Sigmoid colon (tissue), 7 donors: ENCODE results near the gene CEP70. TPM values are rescaled to one million over a fixed set of nuclear protein-coding genes. Genes with fewer than 3 reads are reported as not detected.
A peak's percentile ranks its signal among the peaks of the same experiment; 100 is the strongest.
"Not testable (repeated sequence)": the region's sequence is repeated elsewhere in the genome, so short reads cannot be mapped to it uniquely, and the experiment has no call there.

Experiments used
- DNase-seq: peaks from one replicate; pipeline ENCODE4 v3.0.0-alpha.2; 2019
- H3K27ac ChIP-seq, 4 donors: fragments of 200-600 bp; sonication (generic); one replicate each; pipeline ENCODE4 v1.5.1; 2016 to 2019; ENCODE audit warnings: mild to moderate bottlenecking in 1 of 4
- H3K27me3 ChIP-seq, 3 donors: fragments of 200-600 bp; sonication (generic); one replicate each; pipeline ENCODE4 v1.5.1; 2019; ENCODE audit warnings: mild to moderate bottlenecking in 1 of 3
- H3K36me3 ChIP-seq, 4 donors: fragments of 200-600 bp; sonication (generic); one replicate each; pipeline ENCODE4 v1.5.1; 2016 to 2019
- H3K4me1 ChIP-seq, 4 donors: fragments of 200-600 bp; sonication (generic); one replicate each; pipeline ENCODE4 v1.5.1; 2017 to 2019
- H3K4me3 ChIP-seq, 4 donors: fragments of 200-600 bp; sonication (generic); one replicate each; pipeline ENCODE4 v1.5.1; 2017 to 2019; ENCODE audit warnings: mild to moderate bottlenecking in 2 of 4, moderate library complexity in 1 of 4
- H3K9me3 ChIP-seq, 4 donors: fragments of 200-600 bp in 3 of 4; sonication (generic) in 3 of 4; one replicate each; pipeline versions ENCODE4 v1.5.1 to v1.6.1; 2013 to 2019
- EP300 ChIP-seq, 4 donors: sonication (generic); formaldehyde crosslinking; IDR thresholded peaks; one replicate each; pipeline ENCODE4 v1.6.1; 2017; ENCODE audit warnings: antibody characterized with exemption in 4 of 4
- POLR2A ChIP-seq, 2 donors: fragments of 450-650 bp; IDR thresholded peaks; one replicate each; pipeline ENCODE4 v1.6.1; 2016; ENCODE audit warnings: antibody characterized with exemption in 2 of 2, mild to moderate bottlenecking in 2 of 2, moderate library complexity in 2 of 2
- POLR2AphosphoS5 ChIP-seq, 4 donors: sonication (generic); formaldehyde crosslinking; IDR thresholded peaks; one replicate each; pipeline ENCODE4 v1.6.1; 2017; ENCODE audit warnings: antibody characterized with exemption in 4 of 4
- WGBS, 2 donors: extraction: QIAGEN DNeasy Blood & Tissue Kit; methylation state at CpG; one replicate each; pipeline ENCODE4 v1.1.7; 2013; 5-methylcytosine and 5-hydroxymethylcytosine counted together
- intact Hi-C: fragments of 100-400 bp; cut with DNase I; formaldehyde crosslinking; loops from one replicate; pipeline ENCODE4 v1.15.1; 2023
- polyA plus RNA-seq, 3 donors: library from polyadenylated mRNA; stranded (reverse); fragments of 200-250 nt; gene quantifications; one replicate each; pipeline ENCODE4 v1.2.3, GENCODE V29; 2013
- total RNA-seq, 4 donors: library from RNA; depleted of rRNA; stranded (reverse); fragments of >200 nt; gene quantifications; one replicate each; pipeline ENCODE4 v1.1.0, GENCODE V29; 2016
- TF ChIP-seq, protein P1 (sequence below), 4 experiments: fragments of 450-650 bp in 3 of 4; fragments of 200-600 bp in 1 of 4; IDR thresholded peaks; one replicate each; pipeline ENCODE4 v1.5.1; 2016 to 2019; ENCODE audit warnings: antibody characterized with exemption in 4 of 4, mild to moderate bottlenecking in 3 of 4, moderate library complexity in 2 of 4
- donor health status: healthy with polysubstance abuse.
- donor health status: Bipolar disorder and iron deficiency.
- donor health status: healthy.

CEP70 gene
- total and polyA plus RNA-seq, 7 donors, result 12.0 to 77.2 (median 42.6) TPM

DNA sequence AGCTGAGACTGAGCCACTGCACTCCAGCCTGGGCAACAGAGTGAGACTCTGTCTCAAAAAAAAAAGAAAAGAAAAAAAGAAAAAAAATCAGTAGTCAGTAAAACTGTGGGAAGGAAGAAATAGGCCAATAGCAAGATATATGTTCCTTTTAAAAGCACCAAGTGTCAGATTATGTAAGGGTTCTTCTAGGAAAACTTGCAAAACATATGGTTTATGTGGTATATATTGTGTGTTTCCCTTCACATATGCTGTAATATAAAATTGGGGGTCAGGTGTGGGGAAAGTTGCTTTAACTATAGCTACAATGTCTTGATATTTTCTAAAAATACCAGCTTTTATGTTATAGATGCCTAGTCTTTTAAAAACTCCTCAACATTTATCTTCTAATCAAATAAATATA, 95.1 kb downstream of the CEP70 start:
- peaks cover 0 to 15% (median 0%) of the 10 kb centered on the region in 4 donors for H3K36me3 ChIP-seq
- H3K4me1 ChIP-seq, result peaks cover 0 to 12% (median 9%) of the 10 kb centered on the region in 4 donors
- intact Hi-C loops, result no loop called here
- TF ChIP-seq POLR2AphosphoS5 (IDR thresholded peaks at IDR 0.05), result no peak
- no peak for TF ChIP-seq POLR2A (IDR thresholded peaks at IDR 0.05)
- TF ChIP-seq, protein P1, sequence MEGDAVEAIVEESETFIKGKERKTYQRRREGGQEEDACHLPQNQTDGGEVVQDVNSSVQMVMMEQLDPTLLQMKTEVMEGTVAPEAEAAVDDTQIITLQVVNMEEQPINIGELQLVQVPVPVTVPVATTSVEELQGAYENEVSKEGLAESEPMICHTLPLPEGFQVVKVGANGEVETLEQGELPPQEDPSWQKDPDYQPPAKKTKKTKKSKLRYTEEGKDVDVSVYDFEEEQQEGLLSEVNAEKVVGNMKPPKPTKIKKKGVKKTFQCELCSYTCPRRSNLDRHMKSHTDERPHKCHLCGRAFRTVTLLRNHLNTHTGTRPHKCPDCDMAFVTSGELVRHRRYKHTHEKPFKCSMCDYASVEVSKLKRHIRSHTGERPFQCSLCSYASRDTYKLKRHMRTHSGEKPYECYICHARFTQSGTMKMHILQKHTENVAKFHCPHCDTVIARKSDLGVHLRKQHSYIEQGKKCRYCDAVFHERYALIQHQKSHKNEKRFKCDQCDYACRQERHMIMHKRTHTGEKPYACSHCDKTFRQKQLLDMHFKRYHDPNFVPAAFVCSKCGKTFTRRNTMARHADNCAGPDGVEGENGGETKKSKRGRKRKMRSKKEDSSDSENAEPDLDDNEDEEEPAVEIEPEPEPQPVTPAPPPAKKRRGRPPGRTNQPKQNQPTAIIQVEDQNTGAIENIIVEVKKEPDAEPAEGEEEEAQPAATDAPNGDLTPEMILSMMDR (IDR thresholded peaks at IDR 0.05), result no peak
- no peak overlapping the region for H3K4me3 ChIP-seq
- H3K27ac ChIP-seq, result no peak overlapping the region
- H3K27me3 ChIP-seq, result no peaks in the 10 kb centered on the region
- DNase-seq, result no peak
- H3K9me3 ChIP-seq, result no peaks in the 10 kb centered on the region

DNA sequence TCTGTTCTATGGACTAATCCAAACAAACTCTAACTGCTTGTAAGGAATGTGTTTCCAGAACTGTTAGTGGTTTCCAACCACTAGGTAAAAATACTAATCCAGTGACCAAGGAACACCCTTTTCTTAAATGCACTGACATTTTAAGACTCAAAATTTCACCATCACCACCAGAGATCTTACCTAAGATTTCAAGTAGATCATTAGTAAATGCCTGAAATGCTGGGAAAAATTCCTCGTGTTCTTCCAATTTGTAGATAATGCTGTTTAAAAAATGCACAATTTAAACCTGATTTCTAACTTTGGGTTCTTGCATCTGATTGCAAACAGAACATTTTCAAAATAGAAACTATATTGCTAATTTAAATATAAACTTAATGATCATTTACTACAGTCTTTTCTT, 96.2 kb downstream of the CEP70 start:
- intact Hi-C loops, result no loop called here

DNA sequence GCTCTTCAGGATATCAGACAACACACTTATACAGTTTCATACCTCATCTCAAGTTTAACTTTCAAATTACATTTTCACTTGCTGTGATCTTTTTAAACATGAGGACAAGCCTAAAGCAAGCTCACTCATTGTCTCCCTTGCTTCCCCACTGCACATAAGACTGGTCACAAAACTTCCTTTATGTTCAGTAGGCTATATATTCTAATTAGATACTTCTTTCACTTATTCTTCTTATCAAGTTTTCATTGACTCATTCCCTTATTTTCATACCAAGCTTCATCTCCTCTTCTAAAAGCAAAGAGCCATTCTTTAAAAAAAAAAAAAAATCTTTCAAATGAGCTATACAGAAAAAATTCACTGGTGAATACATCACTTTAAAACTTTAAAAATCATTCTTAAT, 97.0 kb downstream of the CEP70 start:
- intact Hi-C loops, result no loop called here
- Histone ChIP-seq H3K27me3 (no peaks in the 10 kb centered on the region), H3K4me3 (no peak overlapping the region), H3K9me3 (no peaks in the 10 kb centered on the region), H3K27ac (no peak overlapping the region), H3K36me3 (peaks cover 0 to 15% (median 0%) of the 10 kb centered on the region in 4 donors), H3K4me1 (peaks cover 0 to 18% (median 12%) of the 10 kb centered on the region in 4 donors)
- no peak for TF ChIP-seq EP300 (IDR thresholded peaks at IDR 0.05)
- TF ChIP-seq, protein P1 (IDR thresholded peaks at IDR 0.05), result no peak
- TF ChIP-seq POLR2A (IDR thresholded peaks at IDR 0.05), result no peak
- no peak for TF ChIP-seq POLR2AphosphoS5 (IDR thresholded peaks at IDR 0.05)
- no peak for DNase-seq

More for the DNA sequence above, 96.2 kb downstream of the CEP70 start:
- H3K36me3 ChIP-seq, result peaks cover 0 to 15% (median 0%) of the 10 kb centered on the region in 4 donors
- H3K4me1 ChIP-seq, result peaks cover 0 to 18% (median 12%) of the 10 kb centered on the region in 4 donors
- no peak for DNase-seq
- H3K9me3 ChIP-seq, result no peaks in the 10 kb centered on the region
- WGBS, 2 donors, result 97% methylated on average over 1 of the region's 1 CpG
- H3K27ac ChIP-seq, result no peak overlapping the region
- TF ChIP-seq POLR2AphosphoS5 (IDR thresholded peaks at IDR 0.05), result no peak
- no peak for TF ChIP-seq POLR2A (IDR thresholded peaks at IDR 0.05)
- no peak overlapping the region for H3K4me3 ChIP-seq
- H3K27me3 ChIP-seq, result no peaks in the 10 kb centered on the region

DNA sequence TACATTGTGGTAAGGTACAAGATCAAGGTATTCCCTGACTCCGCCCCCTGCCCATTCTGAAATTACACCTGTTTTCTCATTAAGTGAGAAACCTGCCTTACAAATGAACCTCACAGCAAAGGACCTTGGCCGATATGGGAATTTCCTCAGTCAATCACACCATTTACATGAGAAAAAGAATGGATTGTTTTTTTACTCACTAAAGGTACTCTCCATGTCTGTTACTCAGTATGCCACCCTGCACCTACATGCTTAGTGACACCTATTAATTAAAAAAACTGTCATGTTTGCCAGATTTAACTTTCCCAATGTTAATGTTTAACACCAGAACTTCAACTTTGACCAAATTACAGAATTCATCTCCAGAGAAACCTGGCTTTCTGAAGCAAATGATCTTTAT, 97.6 kb downstream of the CEP70 start:
- intact Hi-C loops, result no loop called here
- Histone ChIP-seq H3K27me3 (no peaks in the 10 kb centered on the region), H3K9me3 (no peaks in the 10 kb centered on the region), H3K27ac (no peak overlapping the region), H3K4me1 (peaks cover 0 to 18% (median 12%) of the 10 kb centered on the region in 4 donors), H3K36me3 (peaks cover 0 to 15% (median 0%) of the 10 kb centered on the region in 4 donors), H3K4me3 (no peak overlapping the region)
- DNase-seq, result no peak
- 57 to 86% methylated on average over 2 of the region's 2 CpGs for WGBS, 2 donors
- TF ChIP-seq, protein P1 (IDR thresholded peaks at IDR 0.05), result no peak
- TF ChIP-seq EP300 (IDR thresholded peaks at IDR 0.05) (no peak), POLR2A (IDR thresholded peaks at IDR 0.05) (no peak), POLR2AphosphoS5 (IDR thresholded peaks at IDR 0.05) (no peak)

DNA sequence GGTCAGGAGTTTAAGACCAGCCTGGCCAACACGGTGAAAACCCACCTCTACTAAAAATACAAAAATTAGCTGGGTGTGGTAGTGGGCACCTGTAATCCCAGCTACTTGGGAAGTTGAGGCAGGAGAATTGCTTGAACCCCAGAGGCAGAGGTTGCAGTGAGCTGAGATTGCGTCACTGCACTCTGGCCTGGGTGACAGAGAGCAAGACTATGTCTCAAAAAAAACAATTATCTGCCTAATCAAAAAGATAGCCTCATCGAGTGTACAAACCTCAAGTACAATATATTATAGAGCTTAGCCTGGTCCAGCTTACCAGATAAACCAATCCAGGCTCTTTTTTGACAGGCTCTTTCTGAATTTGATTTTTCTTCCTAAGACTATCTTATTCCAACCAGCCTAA, 98.4 kb downstream of the CEP70 start:
- H3K9me3 ChIP-seq, H3K27me3 ChIP-seq, intact Hi-C loops, DNase-seq, H3K4me3 ChIP-seq: not testable (repeated sequence)
- Histone ChIP-seq H3K27ac (peak overlapping the region in 1 of 4 donors; percentile 47), H3K4me1 (peaks cover 0 to 18% (median 12%) of the 10 kb centered on the region in 4 donors), H3K36me3 (peaks cover 0 to 15% (median 0%) of the 10 kb centered on the region in 4 donors)
- WGBS, 2 donors, result 90 to 93% methylated on average over 3 of the region's 3 CpGs

DNA sequence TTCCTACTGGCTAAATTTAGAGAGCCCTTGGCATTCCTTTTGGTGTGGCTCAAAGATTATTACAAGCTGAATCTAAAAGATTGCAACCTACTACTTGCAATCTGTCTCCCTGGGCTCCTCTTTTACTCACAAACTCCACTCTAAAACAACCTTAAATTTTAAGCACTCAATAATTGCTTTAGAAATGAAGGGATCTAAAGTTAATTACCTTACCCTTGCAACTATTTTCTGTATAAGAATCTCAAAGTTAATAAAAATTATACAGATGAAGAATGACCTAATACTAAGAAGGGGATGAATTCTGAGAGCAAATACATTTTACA, 99.5 kb downstream of the CEP70 start:
- H3K27me3 ChIP-seq, result no peaks in the 10 kb centered on the region
- intact Hi-C loops, result loop anchor here (1.0 kb wide), 2 partner anchors 25 to 77 kb away; no protein-coding TSS in a partner anchor
- DNase-seq, result no peak
- TF ChIP-seq, protein P1 (IDR thresholded peaks at IDR 0.05), result no peak
- TF ChIP-seq POLR2AphosphoS5 (IDR thresholded peaks at IDR 0.05), result no peak
- no peak for TF ChIP-seq EP300 (IDR thresholded peaks at IDR 0.05)
- TF ChIP-seq POLR2A (IDR thresholded peaks at IDR 0.05), result no peak
- peaks cover 0 to 18% (median 12%) of the 10 kb centered on the region in 4 donors for H3K4me1 ChIP-seq
- H3K9me3 ChIP-seq, result no peaks in the 10 kb centered on the region
- peaks cover 0 to 8% (median 0%) of the 10 kb centered on the region in 4 donors for H3K36me3 ChIP-seq
- peak overlapping the region in 2 of 4 donors; percentile 9 to 47 for H3K27ac ChIP-seq
- no peak overlapping the region for H3K4me3 ChIP-seq
